ENCODE data around the gene HAVCR2. TPM values are rescaled to one million over a fixed set of nuclear protein-coding genes. Genes with fewer than 3 reads are reported as not detected.
A peak's percentile ranks its signal among the peaks of the same experiment; 100 is the strongest.

Gene HAVCR2
- 0.22 TPM in 1 of 2 replicates, not detected in the other for total RNA-seq (2014; rRNA removed; shearing (Covaris generic); ENCODE audit: low replicate concordance)

DNA sequence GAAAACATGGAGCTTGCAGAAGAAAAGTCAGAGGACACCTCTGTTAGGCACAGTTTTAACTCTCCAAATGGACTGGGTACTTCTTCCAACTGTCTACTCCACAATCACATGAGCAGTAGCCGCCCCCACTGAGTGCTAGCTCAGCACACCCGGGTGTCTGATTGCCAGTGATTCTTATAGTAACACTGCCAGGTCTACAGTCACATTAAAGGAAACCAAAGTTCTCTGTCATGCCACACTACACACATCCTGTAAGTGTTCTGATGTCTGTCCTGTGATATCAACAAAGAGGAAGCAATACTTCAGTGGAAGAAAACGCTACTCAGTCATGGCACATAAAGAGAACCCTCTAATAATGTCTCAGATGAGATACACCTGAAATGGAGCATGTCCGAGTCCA lies at the start of gene HAVCR2:
Gene HAVCR2, minus strand, starts transcription at position 69 of the 400 bp plus-strand sequence. Its CDS starts 61 bp downstream, at position 8.
- Histone ChIP-seq H3K9me3 (ENCODE audit: low read length) (no peaks in the 10 kb centered on the region), H3K4me2 (ENCODE audit: low read depth, low read length, poor library complexity, severe bottlenecking) (no peak within 1 kb of the TSS), H3K9ac (ENCODE audit: low read length) (no peak within 1 kb of the TSS)

DNA sequence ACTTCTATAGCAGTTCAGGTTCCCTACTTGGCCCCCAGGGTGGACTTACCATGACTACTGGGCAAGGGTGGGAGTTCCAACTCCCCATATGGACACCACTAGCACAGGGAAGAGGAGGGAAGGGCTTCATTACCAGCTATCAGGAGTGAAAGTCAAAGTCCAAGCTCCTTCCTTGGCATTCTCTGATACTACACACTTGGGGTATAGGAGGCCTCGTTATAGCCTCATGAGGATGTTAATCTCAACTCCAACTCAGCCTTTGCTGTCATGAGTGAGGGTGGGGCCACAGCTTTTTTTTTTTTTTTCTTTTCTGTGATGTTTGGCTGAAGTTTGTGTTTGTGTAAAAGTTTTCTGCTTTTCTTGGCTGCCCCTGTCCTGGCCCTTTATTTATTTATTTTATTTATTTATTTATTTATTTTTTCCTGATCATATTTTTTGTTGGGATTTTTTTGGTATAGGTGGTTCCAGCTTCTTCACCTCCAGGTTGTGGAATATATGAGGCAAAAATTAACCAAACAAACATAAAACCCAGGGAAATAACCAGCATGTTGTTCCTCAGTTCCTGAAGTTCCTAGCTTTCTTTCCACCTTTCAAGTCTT lies 48.5 kb upstream of the HAVCR2 start:
- Histone ChIP-seq H3K4me2 (ENCODE audit: low read depth, low read length, poor library complexity, severe bottlenecking) (no peak overlapping the region), H3K9me3 (ENCODE audit: low read length) (no peaks in the 10 kb centered on the region), H3K79me2 (ENCODE audit: low read length) (no peaks in the 10 kb centered on the region), H3K4me3 (ENCODE audit: low read length) (no peak overlapping the region), H3K4me1 (ENCODE audit: low read length) (peaks cover 4% of the 10 kb centered on the region; the same call in 1 of the 2 replicates), H3K9ac (ENCODE audit: low read length) (no peak overlapping the region), H3K27ac (ENCODE audit: low read length) (no peak overlapping the region), H4K20me1 (ENCODE audit: insufficient read depth, low read depth, low read length) (no peaks in the 10 kb centered on the region), H3K9me2 (replicated peaks; ENCODE audit: insufficient read depth, low read length) (no peaks in the 10 kb centered on the region), H3K27me3 (ENCODE audit: low read length) (no peaks in the 10 kb centered on the region), H3K36me3 (ENCODE audit: insufficient read depth, low read length) (no peaks in the 10 kb centered on the region), H2AFZ (ENCODE audit: low read length) (no peak overlapping the region)
- peak; percentile 29 for DNase-seq

More for the DNA sequence above, at the start of gene HAVCR2:
- Histone ChIP-seq H3K4me1 (ENCODE audit: low read length) (no peaks in the 10 kb centered on the region), H3K9me2 (replicated peaks; ENCODE audit: insufficient read depth, low read length) (no peaks in the 10 kb centered on the region), H4K20me1 (ENCODE audit: insufficient read depth, low read depth, low read length) (no peaks in the 10 kb centered on the region), H3K79me2 (ENCODE audit: low read length) (no peaks in the 10 kb centered on the region), H3K27ac (ENCODE audit: low read length) (no peak within 1 kb of the TSS), H3K36me3 (ENCODE audit: insufficient read depth, low read length) (no peaks in the 10 kb centered on the region), H3K4me3 (ENCODE audit: low read length) (no peak within 1 kb of the TSS), H2AFZ (ENCODE audit: low read length) (no peak within 1 kb of the TSS), H3K27me3 (ENCODE audit: low read length) (no peaks in the 10 kb centered on the region)
- DNase-seq, result no peak

DNA sequence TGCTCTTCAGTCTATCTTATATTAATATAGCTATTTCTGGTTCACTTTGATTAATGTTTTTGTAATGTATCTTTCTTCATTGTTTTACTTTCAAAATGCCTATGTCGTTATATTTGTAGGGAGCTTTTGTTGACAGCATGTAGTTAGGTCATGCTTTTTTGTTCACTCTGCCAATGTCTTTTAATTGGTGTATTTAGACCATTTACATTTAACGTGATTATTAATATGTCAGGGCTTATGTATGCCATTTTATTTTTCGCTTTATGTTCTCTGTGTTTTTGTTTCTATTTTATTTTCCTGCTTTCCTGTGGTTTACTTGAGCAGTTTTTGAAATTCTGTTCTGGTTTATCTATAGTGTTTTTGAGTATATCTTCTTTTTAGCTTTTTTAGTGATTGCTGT lies 46.5 kb upstream of the HAVCR2 start:
- no peaks in the 10 kb centered on the region for H4K20me1 ChIP-seq (ENCODE audit: insufficient read depth, low read depth, low read length)
- DNase-seq, result peak; percentile 15
- no peak overlapping the region for H3K4me2 ChIP-seq (ENCODE audit: low read depth, low read length, poor library complexity, severe bottlenecking)
- no peaks in the 10 kb centered on the region for H3K79me2 ChIP-seq (ENCODE audit: low read length)
- no peaks in the 10 kb centered on the region for H3K27me3 ChIP-seq (ENCODE audit: low read length)
- H3K9me2 ChIP-seq (replicated peaks; ENCODE audit: insufficient read depth, low read length), result no peaks in the 10 kb centered on the region
- H3K9me3 ChIP-seq (ENCODE audit: low read length), result no peaks in the 10 kb centered on the region
- no peaks in the 10 kb centered on the region for H3K36me3 ChIP-seq (ENCODE audit: insufficient read depth, low read length)
- H3K9ac ChIP-seq (ENCODE audit: low read length), result no peak overlapping the region
- no peak overlapping the region for H3K27ac ChIP-seq (ENCODE audit: low read length)
- H3K4me1 ChIP-seq (ENCODE audit: low read length), result peaks cover 10% of the 10 kb centered on the region; the same call in 1 of the 2 replicates
- H3K4me3 ChIP-seq (ENCODE audit: low read length), result no peak overlapping the region
- H2AFZ ChIP-seq (ENCODE audit: low read length), result 0 out of 2 replicates have a peak overlapping the region, but pooled peaks have one; percentile 31

DNA sequence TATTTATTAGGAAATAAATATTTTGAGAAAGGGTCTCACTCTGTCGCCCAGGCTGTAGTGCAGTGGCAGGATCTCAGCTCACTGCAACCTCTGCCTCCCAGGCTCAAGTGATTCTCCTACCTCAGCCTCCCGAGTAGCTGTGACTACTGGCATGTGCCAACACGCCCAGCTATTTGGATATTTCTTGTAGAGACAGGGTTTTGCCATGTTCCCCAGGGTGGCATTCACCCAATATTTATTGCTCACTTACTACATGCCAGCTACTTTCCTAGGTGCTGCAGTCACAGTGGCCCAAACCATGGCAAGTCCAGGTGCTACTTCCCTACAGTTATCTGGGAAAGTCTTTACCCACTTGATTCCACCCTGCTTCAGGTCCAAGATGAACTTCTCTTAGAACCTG lies 42.2 kb upstream of the HAVCR2 start:
- no peak overlapping the region for H3K4me3 ChIP-seq (ENCODE audit: low read length)
- no peaks in the 10 kb centered on the region for H4K20me1 ChIP-seq (ENCODE audit: insufficient read depth, low read depth, low read length)
- DNase-seq, result peak; percentile 39
- no peaks in the 10 kb centered on the region for H3K27me3 ChIP-seq (ENCODE audit: low read length)
- no peaks in the 10 kb centered on the region for H3K9me3 ChIP-seq (ENCODE audit: low read length)
- H3K36me3 ChIP-seq (ENCODE audit: insufficient read depth, low read length), result no peaks in the 10 kb centered on the region
- peaks cover 20% of the 10 kb centered on the region for H3K4me1 ChIP-seq (ENCODE audit: low read length)
- no peak overlapping the region for H3K27ac ChIP-seq (ENCODE audit: low read length)
- no peaks in the 10 kb centered on the region for H3K79me2 ChIP-seq (ENCODE audit: low read length)
- no peak overlapping the region for H3K9ac ChIP-seq (ENCODE audit: low read length)
- no peak overlapping the region for H3K4me2 ChIP-seq (ENCODE audit: low read depth, low read length, poor library complexity, severe bottlenecking)
- H2AFZ ChIP-seq (ENCODE audit: low read length), result peak overlapping the region; percentile 84
- H3K9me2 ChIP-seq (replicated peaks; ENCODE audit: insufficient read depth, low read length), result no peaks in the 10 kb centered on the region

DNA sequence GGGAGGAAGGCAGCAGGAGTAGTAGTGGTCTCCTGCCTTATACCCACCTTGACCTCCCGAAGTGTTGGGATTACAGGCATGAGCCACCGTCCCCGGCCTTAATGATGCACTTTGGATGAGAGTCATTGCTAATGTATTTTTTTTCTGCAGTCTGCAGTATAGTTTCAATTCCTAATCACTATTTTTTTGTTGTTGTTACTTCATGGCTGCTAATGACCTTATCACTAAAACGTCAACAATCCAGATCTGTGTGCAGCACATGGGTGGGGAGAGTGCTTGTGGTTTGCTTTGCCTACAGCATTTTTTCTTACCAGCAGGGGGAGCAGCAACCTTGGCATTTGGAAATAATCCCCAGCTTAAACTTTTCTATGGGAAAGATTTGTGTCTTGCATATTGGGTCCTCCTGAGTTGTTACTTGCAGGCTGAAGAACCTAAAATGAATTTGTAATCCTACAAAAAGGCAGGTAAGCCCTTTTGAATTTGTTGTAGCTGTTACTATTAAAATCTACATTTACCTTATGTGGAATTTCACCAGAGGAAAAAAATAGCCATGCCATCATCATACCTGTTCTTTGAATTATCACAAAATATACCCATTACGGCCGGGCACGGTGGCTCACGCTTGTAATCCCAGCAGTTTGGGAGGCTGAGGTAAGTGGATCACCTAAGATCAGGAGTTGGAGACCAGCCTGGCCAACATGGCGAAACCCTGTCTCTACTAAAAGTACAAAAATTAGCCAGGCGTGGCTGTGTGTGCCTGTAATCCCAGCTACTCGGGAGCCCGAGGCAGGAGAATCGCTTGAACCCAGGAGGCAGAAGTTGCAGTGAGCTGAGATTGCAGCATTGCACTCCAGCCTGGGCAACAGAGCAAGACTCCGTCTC lies 40.1 kb upstream of the HAVCR2 start:
- H3K9me3 ChIP-seq (ENCODE audit: low read length), result no peaks in the 10 kb centered on the region
- no peaks in the 10 kb centered on the region for H4K20me1 ChIP-seq (ENCODE audit: insufficient read depth, low read depth, low read length)
- H3K79me2 ChIP-seq (ENCODE audit: low read length), result no peaks in the 10 kb centered on the region
- DNase-seq, result peak; percentile 94
- H3K4me3 ChIP-seq (ENCODE audit: low read length), result no peak overlapping the region
- H3K27me3 ChIP-seq (ENCODE audit: low read length), result no peaks in the 10 kb centered on the region
- no peak overlapping the region for H2AFZ ChIP-seq (ENCODE audit: low read length)
- no peaks in the 10 kb centered on the region for H3K9me2 ChIP-seq (replicated peaks; ENCODE audit: insufficient read depth, low read length)
- H3K9ac ChIP-seq (ENCODE audit: low read length), result no peak overlapping the region
- H3K36me3 ChIP-seq (ENCODE audit: insufficient read depth, low read length), result no peaks in the 10 kb centered on the region
- H3K27ac ChIP-seq (ENCODE audit: low read length), result no peak overlapping the region
- H3K4me1 ChIP-seq (ENCODE audit: low read length), result peaks cover 18% of the 10 kb centered on the region
- H3K4me2 ChIP-seq (ENCODE audit: low read depth, low read length, poor library complexity, severe bottlenecking), result no peak overlapping the region

DNA sequence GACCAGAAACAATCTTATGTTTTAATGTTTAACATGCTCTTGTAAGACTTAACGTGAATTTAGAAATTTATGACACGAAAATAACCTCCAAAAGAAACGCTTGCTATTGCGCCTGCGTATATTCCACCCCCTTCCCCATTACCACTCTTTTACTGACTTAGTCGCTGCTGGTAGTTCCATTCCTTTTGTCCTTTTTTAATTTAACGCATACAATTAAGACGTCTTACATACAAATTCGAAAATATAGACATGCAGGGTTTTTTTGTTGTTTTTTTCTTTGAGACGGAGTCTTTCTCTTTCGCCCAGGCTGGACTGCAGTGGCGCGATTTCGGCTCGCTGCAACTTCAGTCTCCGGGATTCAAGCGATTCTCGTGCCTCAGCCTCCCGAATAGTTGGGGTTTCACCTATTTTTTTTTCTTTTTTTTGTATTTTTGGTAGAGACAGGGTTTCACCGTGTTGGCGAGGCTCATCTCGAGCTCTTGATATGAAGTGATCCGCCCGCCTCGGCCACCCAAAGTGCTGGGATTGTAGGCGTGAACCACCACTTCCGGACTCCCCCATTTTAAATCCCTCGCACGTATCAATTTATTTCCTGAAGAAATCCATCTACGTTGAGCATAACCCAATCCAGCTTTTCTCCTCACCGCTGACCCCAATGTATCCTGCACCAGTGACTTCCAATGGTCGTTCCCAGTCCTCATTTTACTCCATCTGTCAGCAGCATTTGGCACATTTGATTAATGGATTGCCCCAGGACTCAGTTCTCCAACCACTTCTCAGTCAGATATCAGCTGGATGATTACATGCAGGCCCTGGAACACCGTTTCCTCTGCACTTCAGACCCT lies 34.5 kb upstream of the HAVCR2 start:
- Histone ChIP-seq H4K20me1 (ENCODE audit: insufficient read depth, low read depth, low read length) (no peaks in the 10 kb centered on the region; the same call in 1 of the 2 replicates), H3K4me3 (ENCODE audit: low read length) (peak overlapping the region; percentile 86), H2AFZ (ENCODE audit: low read length) (peak overlapping the region; percentile 95), H3K9me2 (replicated peaks; ENCODE audit: insufficient read depth, low read length) (no peaks in the 10 kb centered on the region), H3K9me3 (ENCODE audit: low read length) (no peaks in the 10 kb centered on the region), H3K4me1 (ENCODE audit: low read length) (peaks cover 17% of the 10 kb centered on the region), H3K4me2 (ENCODE audit: low read depth, low read length, poor library complexity, severe bottlenecking) (peak overlapping the region; percentile 98), H3K9ac (ENCODE audit: low read length) (peak overlapping the region; percentile 82), H3K27me3 (ENCODE audit: low read length) (no peaks in the 10 kb centered on the region), H3K27ac (ENCODE audit: low read length) (peak overlapping the region; percentile 76), H3K36me3 (ENCODE audit: insufficient read depth, low read length) (peaks cover 6% of the 10 kb centered on the region), H3K79me2 (ENCODE audit: low read length) (peaks cover 19% of the 10 kb centered on the region)
- DNase-seq, result peak; percentile 79

DNA sequence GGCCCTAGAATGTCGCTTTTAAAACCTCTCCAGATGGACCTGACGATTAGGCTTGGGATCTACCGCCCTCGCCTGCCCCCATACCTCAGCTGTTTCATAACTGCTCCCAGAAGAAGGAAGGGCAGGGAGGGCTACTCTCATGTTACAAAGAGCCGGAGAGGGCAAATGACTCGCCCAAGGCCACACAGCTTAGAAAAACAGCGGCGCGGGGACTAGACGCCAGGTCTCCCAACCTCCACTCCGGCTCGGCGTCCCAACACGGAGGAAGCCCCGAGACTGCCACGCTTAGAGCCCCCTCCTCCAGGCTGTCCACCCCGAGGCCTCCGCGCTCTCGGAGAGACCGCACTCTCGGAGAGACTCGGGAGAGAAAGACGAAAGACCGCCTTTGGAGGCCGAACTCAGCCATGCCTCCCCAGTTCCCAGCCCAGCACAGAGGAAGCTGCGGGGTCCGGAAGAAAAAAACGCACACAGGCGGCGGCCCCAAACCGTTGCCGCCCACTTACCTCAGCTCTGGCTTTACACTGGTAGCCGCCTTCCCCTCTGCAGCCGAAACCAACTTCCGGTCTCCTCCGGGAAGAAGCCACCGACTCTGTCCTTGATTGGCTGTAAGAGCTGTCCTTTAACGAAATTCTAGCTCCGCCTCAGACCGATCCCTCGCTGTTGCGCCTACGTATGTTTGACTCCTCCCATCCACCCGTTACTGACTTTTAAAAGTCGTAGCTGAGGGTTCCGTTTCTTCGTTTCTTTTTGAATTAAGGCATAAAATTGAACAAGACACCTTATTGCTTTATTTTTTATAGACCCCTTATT lies 33.7 kb upstream of the HAVCR2 start, which contains the start of gene MED7:
Gene MED7, minus strand, starts transcription at position 549 of the 810 bp plus-strand sequence. CDS start 3,434 bp downstream, outside the sequence.
- peaks cover 19% of the 10 kb centered on the region for H3K79me2 ChIP-seq (ENCODE audit: low read length)
- H2AFZ ChIP-seq (ENCODE audit: low read length), result peak within 1 kb of the TSS; percentile 95
- H3K27me3 ChIP-seq (ENCODE audit: low read length), result no peaks in the 10 kb centered on the region
- H3K9ac ChIP-seq (ENCODE audit: low read length), result peak within 1 kb of the TSS; percentile 97
- H3K36me3 ChIP-seq (ENCODE audit: insufficient read depth, low read length), result peaks cover 14% of the 10 kb centered on the region
- H3K4me3 ChIP-seq (ENCODE audit: low read length), result peak within 1 kb of the TSS; percentile 86
- H3K4me1 ChIP-seq (ENCODE audit: low read length), result peaks cover 17% of the 10 kb centered on the region
- peak within 1 kb of the TSS; percentile 76 for H3K27ac ChIP-seq (ENCODE audit: low read length)
- DNase-seq, result peak; percentile 100
- no peaks in the 10 kb centered on the region for H3K9me2 ChIP-seq (replicated peaks; ENCODE audit: insufficient read depth, low read length)
- H4K20me1 ChIP-seq (ENCODE audit: insufficient read depth, low read depth, low read length), result peaks cover 5% of the 10 kb centered on the region
- no peaks in the 10 kb centered on the region for H3K9me3 ChIP-seq (ENCODE audit: low read length)
- H3K4me2 ChIP-seq (ENCODE audit: low read depth, low read length, poor library complexity, severe bottlenecking), result peak within 1 kb of the TSS; percentile 98
